Lower leg skin (tissue), 4 donors: ENCODE data around the gene RIPOR2. TPM values are rescaled to one million over a fixed set of nuclear protein-coding genes. Genes with fewer than 3 reads are reported as not detected.

Source experiments
- total RNA-seq, 4 donors: library from RNA; depleted of rRNA; stranded (reverse); fragments of >200 nt; gene quantifications; one replicate each; pipeline ENCODE4 v1.1.0, GENCODE V29; 2016

Gene RIPOR2
- total RNA-seq, 4 donors from 2014 or later, result 5.2 to 21.3 (median 8.6) TPM

Other genes starting within 250 kb of the RIPOR2 start
- 10 to 100 TPM; 50.9 to 63.3 (median 52.8) TPM for gene C6orf62, start 216.8 kb downstream of the RIPOR2 start, total RNA-seq
- 100 to 1,000 TPM in 1 of 4 donors, 10 to 100 TPM in 3; 31.2 to 168 (median 53.3) TPM for gene GMNN, start 161.0 kb downstream of the RIPOR2 start, total RNA-seq
- not detected for gene ARMH2, start 137.0 kb downstream of the RIPOR2 start, total RNA-seq